GM10248 (cell line): ENCODE data around the gene RAP2A.

Source experiments
- CTCF ChIA-PET: fragments of 300-600 bp; sonication (Branson Sonifier 250); formaldehyde crosslinking; extraction: SDS; loops from one replicate; lab custom pipeline; 2021; ENCODE audit warnings: antibody characterized with exemption; lab: Yijun Ruan, JAX
- POLR2A ChIA-PET: fragments of 350-650 bp; sonication (Branson Sonifier 250); formaldehyde crosslinking; extraction: SDS; loops from one replicate; lab custom pipeline; 2020; ENCODE audit warnings: antibody characterized with exemption; lab: Yijun Ruan, JAX
- DNase-seq: peaks from one replicate; pipeline ENCODE4 v3.0.0; 2012; ENCODE audit errors: extremely low spot score
- CTCF ChIP-seq: IDR thresholded peaks from 2 replicates; pipeline ENCODE4 v1.5.1; 2012; ENCODE audit warnings: mild to moderate bottlenecking, low read depth; ENCODE audit errors: extremely low read depth, missing control alignments, control extremely low read depth

The RAP2A gene

DNA sequence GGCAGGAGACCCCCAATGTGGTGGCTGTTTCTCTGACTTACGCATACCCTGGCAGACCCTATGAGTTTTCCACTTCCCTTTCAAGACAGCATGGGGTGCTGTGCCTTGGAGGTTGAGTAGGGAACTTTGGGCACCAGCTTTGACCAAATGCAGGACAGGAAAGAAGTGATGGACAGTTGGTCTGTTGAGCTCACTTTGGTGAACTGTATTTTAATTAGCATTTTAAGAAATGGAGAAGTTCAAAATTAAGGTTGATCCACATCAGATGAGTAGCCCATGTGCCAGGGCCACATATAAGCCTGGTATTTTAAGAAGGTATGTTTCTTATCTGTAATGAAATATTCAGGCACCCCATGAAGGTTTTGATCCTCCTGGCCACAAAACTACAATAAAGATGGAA, 46.1 kb upstream of the RAP2A start:
- CTCF ChIA-PET, result interaction anchor here (1.0 to 2.1 kb wide), 6 partner anchors 9 to 279 kb away, joined by 3 to 7 read pairs (median 4); no protein-coding TSS in a partner anchor
- no peak for DNase-seq
- POLR2A ChIA-PET, result no interaction called here
- TF ChIP-seq CTCF, result no peak

DNA sequence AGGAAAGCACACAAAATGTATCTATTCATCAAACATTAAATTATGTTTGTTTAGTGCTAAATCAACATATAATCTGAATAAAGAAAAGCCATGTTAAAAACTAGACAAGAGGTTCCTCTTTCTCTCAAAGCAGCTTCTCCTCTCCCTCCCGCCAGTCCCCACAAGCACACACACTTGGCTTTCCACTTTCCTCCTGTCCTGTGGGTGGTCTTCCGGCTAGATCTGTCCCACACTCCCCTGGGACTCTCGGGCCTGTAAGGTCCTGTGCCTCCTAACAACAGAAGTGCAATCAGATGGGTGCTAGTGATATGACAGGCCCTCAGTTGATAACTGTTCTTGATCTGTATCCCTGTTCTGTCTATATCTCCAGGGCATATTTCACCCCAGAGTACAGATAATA, 45.6 kb upstream of the RAP2A start:
- ChIA-PET POLR2A (no interaction called here), CTCF (interaction anchor here (1.0 to 1.6 kb wide), 3 partner anchors 19 to 29 kb away, joined by 3 to 7 read pairs (median 4); no protein-coding TSS in a partner anchor)
- DNase-seq, result no peak
- TF ChIP-seq CTCF, result no peak

GRCh38 chr13:97390941-97391600, 42.9 kb upstream of the RAP2A start:
- POLR2A ChIA-PET, result no interaction called here
- CTCF ChIA-PET, result interaction anchor here (1.2 to 1.5 kb wide), 4 partner anchors 12 to 281 kb away, joined by 3 to 4 read pairs (median 3); no protein-coding TSS in a partner anchor
- DNase-seq, result no peak
- TF ChIP-seq CTCF, result no peak

DNA sequence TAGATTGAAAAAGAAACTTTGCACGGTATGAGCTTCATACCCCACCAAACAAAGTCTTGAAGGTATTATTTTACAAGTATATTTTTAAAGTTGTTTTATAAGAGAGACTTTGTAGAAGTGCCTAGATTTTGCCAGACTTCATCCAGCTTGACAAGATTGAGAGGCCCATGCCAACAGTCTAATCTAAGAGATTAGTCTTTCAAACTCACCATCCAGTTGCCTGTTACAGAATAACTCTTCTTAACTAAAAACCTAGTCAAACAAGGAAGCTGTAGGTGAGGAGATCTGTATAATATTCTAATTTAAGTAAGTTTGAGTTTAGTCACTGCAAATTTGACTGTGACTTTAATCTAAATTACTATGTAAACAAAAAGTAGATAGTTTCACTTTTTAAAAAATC, 41.9 kb upstream of the RAP2A start:
- TF ChIP-seq CTCF, result no peak
- POLR2A ChIA-PET, result no interaction called here
- CTCF ChIA-PET, result interaction anchor here (1.1 to 1.5 kb wide), 5 partner anchors 11 to 282 kb away, joined by 3 to 4 read pairs (median 3); no protein-coding TSS in a partner anchor
- no peak for DNase-seq

DNA sequence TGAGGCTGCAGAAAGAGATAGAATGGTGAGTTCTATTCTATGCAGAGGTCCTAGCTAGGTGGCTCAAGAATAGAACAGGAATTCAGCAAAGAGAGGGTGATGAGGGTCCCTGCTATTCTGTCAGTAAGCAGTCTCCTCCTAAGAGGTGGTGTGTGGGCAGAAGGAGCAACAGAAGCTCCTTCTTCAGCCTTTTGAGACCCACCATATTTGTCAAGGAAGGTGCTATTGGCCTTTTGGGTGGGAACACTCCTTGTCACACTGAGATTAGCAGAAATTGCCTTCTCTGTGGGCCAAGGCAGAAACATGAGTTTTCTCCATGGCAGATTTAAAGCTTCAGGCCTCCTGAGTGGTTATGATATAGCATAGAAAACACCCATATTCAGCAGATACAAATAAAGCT, 39.4 kb upstream of the RAP2A start:
- ChIA-PET POLR2A (no interaction called here), CTCF (interaction anchor here (1.4 kb wide), 1 partner anchor 11 kb away, joined by 3 read pairs; no protein-coding TSS in a partner anchor)
- no peak for TF ChIP-seq CTCF
- DNase-seq, result no peak

- no peak for DNase-seq
- POLR2A ChIA-PET, result no interaction called here
- CTCF ChIA-PET, result interaction anchor here (1.6 kb wide), 1 partner anchor 9 kb away, joined by 5 read pairs; no protein-coding TSS in a partner anchor
- TF ChIP-seq CTCF, result no peak
Observed at GRCh38 chr13:97395447-97396136, 38.4 kb upstream of the RAP2A start.
